PC-3 (cell line): ENCODE data around the gene COL8A2. TPM values are rescaled to one million over a fixed set of nuclear protein-coding genes. Genes with fewer than 3 reads are reported as not detected.

Experiments
- ATAC-seq: fragments of 200-7000 bp; cut with Tn5 transposase; 2 replicates; pipeline ENCODE4 v1.9.1; 2020; ENCODE audit warnings: mild to moderate bottlenecking, moderate library complexity
- BruUV-seq: library from RNA; stranded (reverse); fragments of 400-500 nt; replicated peaks from 2 replicates; lab custom pipeline; 2021; lab: Mats Ljungman, UMichigan
- CTCF ChIA-PET: fragments of 300-600 bp; sonication (Branson Sonifier 250); formaldehyde crosslinking; loops from one replicate; lab custom pipeline; 2022; ENCODE audit warnings: antibody characterized with exemption; lab: Charles Lee
- POLR2A ChIA-PET: fragments of 300-600 bp; sonication (Branson Sonifier 250); formaldehyde crosslinking; loops from one replicate; lab custom pipeline; 2022; ENCODE audit warnings: antibody characterized with exemption; ENCODE audit not compliant: unreplicated experiment; lab: Charles Lee
- DNase-seq: peaks from one replicate; pipeline ENCODE4 v3.0.0-alpha.2; 2015
- H2AFZ ChIP-seq: fragments of 300-600 bp; sonication (generic); 2 replicates; pipeline ENCODE4 v1.6.0; 2016; ENCODE audit warnings: antibody characterized with exemption, low read length
- H3F3A ChIP-seq: fragments of 300-600 bp; sonication (generic); one replicate; pipeline ENCODE4 v1.6.0; 2017; ENCODE audit warnings: antibody characterized with exemption, low read length, control low read depth, mild to moderate bottlenecking; ENCODE audit not compliant: unreplicated experiment
- H3K27ac ChIP-seq: fragments of 300-600 bp; sonication (generic); 2 replicates; pipeline ENCODE4 v1.5.1; 2016; ENCODE audit warnings: mild to moderate bottlenecking, low read length
- H3K27me3 ChIP-seq: fragments of 300-600 bp; sonication (generic); 2 replicates; pipeline ENCODE4 v1.6.1; 2016; ENCODE audit warnings: low read length, mixed read lengths
- H3K36me3 ChIP-seq: fragments of 300-600 bp; sonication (generic); 2 replicates; pipeline ENCODE4 v1.6.1; 2016; ENCODE audit warnings: low read depth, mixed run types, low read length, mixed read lengths
- H3K4me1 ChIP-seq: fragments of 300-600 bp; sonication (generic); 2 replicates; pipeline ENCODE4 v1.5.1; 2016; ENCODE audit warnings: low read length; ENCODE audit not compliant: insufficient read depth
- H3K4me2 ChIP-seq: fragments of 300-600 bp; sonication (generic); 2 replicates; pipeline ENCODE4 v1.6.0; 2016; ENCODE audit warnings: low read length
- H3K4me3 ChIP-seq: fragments of 300-600 bp; sonication (generic); 2 replicates; pipeline ENCODE4 v1.5.1; 2016; ENCODE audit warnings: mild to moderate bottlenecking, low read length, mixed read lengths
- H3K79me2 ChIP-seq: fragments of 300-600 bp; sonication (generic); 2 replicates; pipeline ENCODE4 v1.6.1; 2017; ENCODE audit warnings: low read length, mixed read lengths
- H3K9ac ChIP-seq: fragments of 300-600 bp; sonication (generic); 2 replicates; pipeline ENCODE4 v1.6.0; 2016; ENCODE audit warnings: mild to moderate bottlenecking, low read length
- H3K9me2 ChIP-seq: fragments of 300-600 bp; sonication (generic); replicated peaks from 2 replicates; pipeline ENCODE4 v1.6.1; 2016; ENCODE audit warnings: mixed run types, low read length, mixed read lengths
- H3K9me3 ChIP-seq: fragments of 300-600 bp; sonication (generic); 2 replicates; pipeline ENCODE4 v1.6.1; 2016; ENCODE audit warnings: low read length, mixed read lengths
- H4K20me1 ChIP-seq: fragments of 300-600 bp; sonication (generic); 2 replicates; pipeline ENCODE4 v1.6.1; 2016; ENCODE audit warnings: low read length, mixed read lengths
- EZH2 ChIP-seq: fragments of 300-600 bp; sonication (generic); IDR thresholded peaks from one replicate; pipeline ENCODE4 v1.6.1; 2017; ENCODE audit warnings: antibody characterized with exemption, mild to moderate bottlenecking, low read length; ENCODE audit not compliant: unreplicated experiment
- EZH2phosphoT487 ChIP-seq: fragments of 300-600 bp; sonication (generic); IDR thresholded peaks from 2 replicates; pipeline ENCODE4 v1.6.1; 2018; ENCODE audit warnings: mild to moderate bottlenecking, antibody characterized with exemption, low read length, borderline replicate concordance
- intact Hi-C: fragments of 100-400 bp; cut with micrococcal nuclease; formaldehyde crosslinking; loops from 2 replicates; pipeline ENCODE4 v1.9.0; 2023
- total RNA-seq: library from RNA; depleted of rRNA; stranded (reverse); fragments of >200 nt; gene quantifications from 2 replicates; pipeline ENCODE4 v1.2.3, GENCODE V29; 2014
- TF ChIP-seq, protein P1 (sequence below): fragments of 300-600 bp; sonication (generic); conservative IDR thresholded peaks from 2 replicates; pipeline ENCODE4 v1.5.1; 2017; ENCODE audit warnings: antibody characterized with exemption, low read depth, mild to moderate bottlenecking, low read length

The COL8A2 gene
- total RNA-seq, 1 experiment from 2014 or later: 0.26 TPM

DNA sequence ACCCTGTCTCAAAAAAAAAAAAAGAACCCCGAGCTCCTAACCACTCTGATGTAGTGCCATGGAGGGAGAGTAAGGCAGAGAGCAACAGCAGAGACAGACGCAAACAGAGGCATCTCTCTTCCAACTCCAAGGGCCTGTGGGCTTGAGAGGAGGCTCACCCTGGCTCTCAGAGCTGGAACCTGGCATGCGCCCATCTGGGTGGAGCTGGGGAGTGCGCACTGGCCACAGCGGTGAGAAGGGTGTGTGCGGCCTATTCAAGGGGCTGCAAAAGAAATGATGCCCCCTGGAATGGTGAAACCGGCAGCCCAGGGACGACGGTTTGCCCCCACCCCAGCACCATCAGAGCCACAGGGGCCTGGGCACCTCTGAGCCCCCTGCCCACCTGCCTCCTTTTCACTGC is 17.6 kb downstream of the COL8A2 start:
- ChIA-PET POLR2A (no interaction called here), CTCF (interaction anchor here (0.7 kb wide), 1 partner anchor 26 kb away, joined by 11 read pairs; no protein-coding TSS in a partner anchor)
- H3K27ac ChIP-seq: no peak overlapping the region

DNA sequence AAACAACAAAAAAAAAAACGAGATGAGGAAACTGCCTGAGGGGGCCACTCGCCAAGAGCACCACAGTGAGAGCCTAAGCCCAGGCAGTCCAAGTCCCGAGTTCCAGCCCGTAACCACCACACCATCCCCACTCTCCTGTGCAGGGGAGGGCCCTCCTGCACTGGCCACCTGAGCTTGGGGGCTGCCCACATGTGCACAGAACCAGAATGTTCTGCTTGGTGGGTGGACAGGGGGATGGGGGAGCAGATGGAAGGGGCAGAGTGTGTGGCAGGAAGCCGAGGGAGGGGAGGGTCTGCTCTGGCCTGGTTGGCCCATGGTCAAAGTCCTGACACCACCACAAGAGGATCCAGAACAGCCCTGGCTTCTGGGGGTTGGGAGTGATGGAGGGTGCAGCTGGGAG is 18.8 kb downstream of the COL8A2 start:
- intact Hi-C loops: no loop called here
- TF ChIP-seq EZH2phosphoT487 (no peak), EZH2 (no peak)
- TF ChIP-seq, protein P1, sequence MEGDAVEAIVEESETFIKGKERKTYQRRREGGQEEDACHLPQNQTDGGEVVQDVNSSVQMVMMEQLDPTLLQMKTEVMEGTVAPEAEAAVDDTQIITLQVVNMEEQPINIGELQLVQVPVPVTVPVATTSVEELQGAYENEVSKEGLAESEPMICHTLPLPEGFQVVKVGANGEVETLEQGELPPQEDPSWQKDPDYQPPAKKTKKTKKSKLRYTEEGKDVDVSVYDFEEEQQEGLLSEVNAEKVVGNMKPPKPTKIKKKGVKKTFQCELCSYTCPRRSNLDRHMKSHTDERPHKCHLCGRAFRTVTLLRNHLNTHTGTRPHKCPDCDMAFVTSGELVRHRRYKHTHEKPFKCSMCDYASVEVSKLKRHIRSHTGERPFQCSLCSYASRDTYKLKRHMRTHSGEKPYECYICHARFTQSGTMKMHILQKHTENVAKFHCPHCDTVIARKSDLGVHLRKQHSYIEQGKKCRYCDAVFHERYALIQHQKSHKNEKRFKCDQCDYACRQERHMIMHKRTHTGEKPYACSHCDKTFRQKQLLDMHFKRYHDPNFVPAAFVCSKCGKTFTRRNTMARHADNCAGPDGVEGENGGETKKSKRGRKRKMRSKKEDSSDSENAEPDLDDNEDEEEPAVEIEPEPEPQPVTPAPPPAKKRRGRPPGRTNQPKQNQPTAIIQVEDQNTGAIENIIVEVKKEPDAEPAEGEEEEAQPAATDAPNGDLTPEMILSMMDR: no peak
- H3K79me2 ChIP-seq: no peaks in the 10 kb centered on the region
- H3K4me2 ChIP-seq: no peak overlapping the region
- no peak for ATAC-seq
- H3F3A ChIP-seq: no peaks in the 10 kb centered on the region
- no peak for DNase-seq
- no peak overlapping the region for H3K27ac ChIP-seq
- no peaks in the 10 kb centered on the region for H3K36me3 ChIP-seq
- no TSS peak for BruUV-seq
- no peak overlapping the region for H3K9ac ChIP-seq
- no peaks in the 10 kb centered on the region for H3K9me2 ChIP-seq
- H3K27me3 ChIP-seq: no peaks in the 10 kb centered on the region
- no peaks in the 10 kb centered on the region for H4K20me1 ChIP-seq
- POLR2A ChIA-PET: no interaction called here
- no peak overlapping the region for H2AFZ ChIP-seq
- CTCF ChIA-PET: no interaction called here
- H3K9me3 ChIP-seq: no peaks in the 10 kb centered on the region
- no peak overlapping the region for H3K4me3 ChIP-seq
- H3K4me1 ChIP-seq: peaks cover 14% of the 10 kb centered on the region

More for the DNA sequence above, 17.6 kb downstream of the COL8A2 start:
- Histone ChIP-seq H3K4me3 (no peak overlapping the region), H3K79me2 (no peaks in the 10 kb centered on the region), H3K27me3 (no peaks in the 10 kb centered on the region), H2AFZ (no peak overlapping the region), H3K9me3 (no peaks in the 10 kb centered on the region), H3K9me2 (no peaks in the 10 kb centered on the region), H3F3A (no peaks in the 10 kb centered on the region), H3K36me3 (no peaks in the 10 kb centered on the region), H4K20me1 (no peaks in the 10 kb centered on the region), H3K4me1 (peaks cover 14% of the 10 kb centered on the region), H3K9ac (no peak overlapping the region), H3K4me2 (no peak overlapping the region)
- no TSS peak for BruUV-seq
- no peak for ATAC-seq
- TF ChIP-seq, protein P1: no peak
- TF ChIP-seq EZH2 (no peak), EZH2phosphoT487 (no peak)
- intact Hi-C loops: no loop called here
- no peak for DNase-seq

- intact Hi-C loops: no loop called here
- Histone ChIP-seq H3K27me3 (no peaks in the 10 kb centered on the region), H4K20me1 (no peaks in the 10 kb centered on the region), H3K9ac (no peak overlapping the region), H2AFZ (no peak overlapping the region), H3K4me1 (no peaks in the 10 kb centered on the region), H3K36me3 (no peaks in the 10 kb centered on the region), H3K79me2 (no peaks in the 10 kb centered on the region), H3K9me3 (no peaks in the 10 kb centered on the region), H3K4me3 (no peak overlapping the region), H3K27ac (no peak overlapping the region), H3F3A (no peaks in the 10 kb centered on the region), H3K4me2 (no peak overlapping the region), H3K9me2 (no peaks in the 10 kb centered on the region)
- POLR2A ChIA-PET: no interaction called here
- CTCF ChIA-PET: interaction anchor here (1.1 kb wide), 1 partner anchor 32 kb away, joined by 3 read pairs; no protein-coding TSS in a partner anchor
- DNase-seq (no peak), ATAC-seq (no peak)
- no TSS peak for BruUV-seq
- TF ChIP-seq, protein P1: no peak
- no peak for TF ChIP-seq EZH2
- no peak for TF ChIP-seq EZH2phosphoT487
Observed at GRCh38 chr1:36101546-36101945, 23.5 kb downstream of the COL8A2 start.
